Inflammatory macrophage (primary cell): ENCODE results near the gene DLL1.
A peak's percentile ranks its signal among the peaks of the same experiment; 100 is the strongest.
"Not testable (repeated sequence)": the region's sequence is repeated elsewhere in the genome, so short reads cannot be mapped to it uniquely, and the experiment has no call there.

Experiments
- DNase-seq, 2 donors: peaks; one replicate each; pipeline ENCODE4 v3.0.0-alpha.2; 2020 to 2022

DLL1 gene

DNA sequence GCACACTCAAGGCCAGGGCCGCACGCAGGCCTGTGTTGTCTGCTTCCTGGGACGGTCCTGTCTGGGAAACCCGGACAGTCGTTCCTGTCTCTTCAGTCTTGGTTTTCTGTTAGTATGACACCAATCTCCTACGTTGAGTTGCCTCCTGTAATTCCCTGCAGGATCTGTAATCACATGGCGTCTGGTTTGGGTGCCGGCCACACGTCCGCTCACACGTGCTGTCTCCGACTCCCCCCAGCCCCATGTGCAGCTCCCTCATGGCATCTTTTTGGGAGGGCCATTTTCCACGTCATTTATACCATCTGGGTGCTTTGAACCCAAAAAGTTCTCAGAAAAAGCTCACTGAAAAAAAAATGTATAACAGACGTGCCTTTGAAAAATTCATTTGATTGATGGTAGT is 23.2 kb downstream of the DLL1 start:
- no peak for DNase-seq

GRCh38 chr6:170266061-170266825 is 24.6 kb downstream of the DLL1 start:
- DNase-seq: peak; percentile 65 to 72

- no peak for DNase-seq
Observed at GRCh38 chr6:170265655-170266054, 25.2 kb downstream of the DLL1 start.

DNA sequence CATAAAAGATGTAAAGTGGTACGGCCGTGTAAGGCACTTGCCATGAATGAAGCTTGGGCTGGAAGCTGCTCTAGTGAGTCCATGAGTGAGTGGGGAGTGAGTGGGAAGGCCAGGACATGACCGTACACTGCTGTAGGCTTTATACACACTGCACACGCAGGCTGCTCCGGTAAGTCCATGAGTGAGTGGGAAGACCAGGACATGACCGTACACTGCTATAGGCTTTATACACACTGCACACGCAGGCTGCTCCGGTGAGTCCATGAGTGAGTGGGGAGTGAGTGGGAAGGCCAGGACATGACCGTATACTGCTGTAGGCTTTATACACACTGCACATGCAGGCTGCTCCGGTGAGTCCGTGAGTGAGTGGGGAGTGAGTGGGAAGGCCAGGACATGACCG is 26.2 kb downstream of the DLL1 start:
- DNase-seq: not testable (repeated sequence)

- no peak for DNase-seq
Observed at GRCh38 chr6:170264086-170264485, 26.8 kb downstream of the DLL1 start.

- DNase-seq: no peak
Observed at GRCh38 chr6:170263410-170263809, 27.5 kb downstream of the DLL1 start.

GRCh38 chr6:170262489-170263088 is 28.3 kb downstream of the DLL1 start:
- DNase-seq: no peak

GRCh38 chr6:170261643-170262488 is 29.0 kb downstream of the DLL1 start:
- DNase-seq: no peak

DNA sequence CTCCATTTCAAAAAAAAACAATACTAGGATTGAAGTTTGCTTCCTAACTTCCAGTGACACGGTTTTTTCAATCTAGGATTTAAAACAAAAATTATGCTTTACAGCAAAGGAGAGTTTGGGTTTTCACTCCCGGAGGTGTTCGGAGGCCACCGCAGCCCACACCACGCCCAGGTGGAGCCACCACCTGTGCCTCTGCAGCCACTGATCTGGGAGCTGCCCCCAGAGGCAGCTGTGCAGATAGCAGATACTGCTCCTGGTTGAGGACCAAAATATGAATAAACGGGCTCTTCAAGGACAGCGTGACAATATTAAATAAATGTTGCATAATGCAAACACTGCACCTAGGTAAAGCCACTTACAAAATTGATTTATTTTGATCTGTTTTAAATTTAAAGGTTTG is 30.2 kb downstream of the DLL1 start:
- no peak for DNase-seq

DNA sequence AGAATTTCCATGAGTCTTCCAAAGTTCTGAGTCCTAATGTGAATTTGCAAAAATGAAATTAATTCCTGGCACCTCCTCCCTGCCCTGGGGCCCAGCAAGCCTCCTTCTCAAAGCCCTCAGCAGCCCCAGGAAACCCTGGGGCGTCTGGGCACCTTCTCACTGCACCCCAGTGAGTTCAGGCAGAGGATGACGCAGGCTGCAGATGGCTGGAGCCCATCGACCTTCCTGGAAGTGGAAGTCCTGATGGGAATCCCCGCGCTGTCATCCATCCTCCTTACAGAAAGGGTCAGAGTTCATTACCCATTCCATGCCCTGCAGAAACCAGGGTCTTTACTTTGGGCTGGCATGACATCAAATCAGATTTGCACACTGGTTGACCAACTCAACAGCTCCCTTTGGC is 31.6 kb downstream of the DLL1 start:
- no peak for DNase-seq

DNA sequence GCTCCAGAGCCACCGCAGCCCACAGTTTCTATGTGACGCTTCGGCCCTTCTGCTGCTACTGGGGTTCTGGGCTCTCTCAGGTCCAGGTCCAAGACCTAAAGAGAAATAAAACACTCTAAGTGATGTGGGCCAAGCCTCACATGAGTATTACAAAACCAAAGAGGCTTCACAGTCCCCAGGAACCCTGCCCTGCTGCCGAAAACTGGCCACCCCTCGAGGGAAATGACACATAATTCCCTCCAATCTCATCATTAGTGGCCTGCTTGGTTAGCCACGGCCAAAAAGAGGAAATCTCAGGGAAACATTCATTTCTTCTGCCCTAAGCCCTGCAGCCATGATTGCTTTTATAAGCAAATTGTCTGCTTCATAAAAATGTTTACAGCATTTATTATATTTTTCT is 32.5 kb downstream of the DLL1 start:
- no peak for DNase-seq

- DNase-seq: no peak
Observed at GRCh38 chr6:170257376-170257775, 33.5 kb downstream of the DLL1 start.

DNA sequence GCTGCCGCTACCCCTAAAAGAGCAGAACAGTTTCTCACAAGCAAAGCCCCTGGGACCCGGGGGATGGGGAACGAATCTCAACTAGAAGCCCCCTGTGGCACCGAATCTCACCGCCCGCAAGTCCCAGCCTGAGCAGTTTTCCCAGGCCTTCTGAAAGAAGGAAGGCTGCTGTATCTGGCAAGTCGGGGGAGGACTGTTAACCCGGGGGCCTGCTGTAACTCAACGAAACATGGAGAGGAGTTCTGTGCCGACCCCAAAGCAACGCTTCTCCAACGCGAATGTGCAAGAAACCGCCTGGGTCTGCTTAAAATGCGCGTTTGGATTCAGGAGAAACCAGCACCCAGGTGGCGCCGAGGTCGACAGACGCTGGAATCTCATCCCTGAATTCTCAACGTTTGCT is 34.2 kb downstream of the DLL1 start:
- no peak for DNase-seq

GRCh38 chr6:170255426-170256125 is 35.3 kb downstream of the DLL1 start:
- DNase-seq: no peak

DNA sequence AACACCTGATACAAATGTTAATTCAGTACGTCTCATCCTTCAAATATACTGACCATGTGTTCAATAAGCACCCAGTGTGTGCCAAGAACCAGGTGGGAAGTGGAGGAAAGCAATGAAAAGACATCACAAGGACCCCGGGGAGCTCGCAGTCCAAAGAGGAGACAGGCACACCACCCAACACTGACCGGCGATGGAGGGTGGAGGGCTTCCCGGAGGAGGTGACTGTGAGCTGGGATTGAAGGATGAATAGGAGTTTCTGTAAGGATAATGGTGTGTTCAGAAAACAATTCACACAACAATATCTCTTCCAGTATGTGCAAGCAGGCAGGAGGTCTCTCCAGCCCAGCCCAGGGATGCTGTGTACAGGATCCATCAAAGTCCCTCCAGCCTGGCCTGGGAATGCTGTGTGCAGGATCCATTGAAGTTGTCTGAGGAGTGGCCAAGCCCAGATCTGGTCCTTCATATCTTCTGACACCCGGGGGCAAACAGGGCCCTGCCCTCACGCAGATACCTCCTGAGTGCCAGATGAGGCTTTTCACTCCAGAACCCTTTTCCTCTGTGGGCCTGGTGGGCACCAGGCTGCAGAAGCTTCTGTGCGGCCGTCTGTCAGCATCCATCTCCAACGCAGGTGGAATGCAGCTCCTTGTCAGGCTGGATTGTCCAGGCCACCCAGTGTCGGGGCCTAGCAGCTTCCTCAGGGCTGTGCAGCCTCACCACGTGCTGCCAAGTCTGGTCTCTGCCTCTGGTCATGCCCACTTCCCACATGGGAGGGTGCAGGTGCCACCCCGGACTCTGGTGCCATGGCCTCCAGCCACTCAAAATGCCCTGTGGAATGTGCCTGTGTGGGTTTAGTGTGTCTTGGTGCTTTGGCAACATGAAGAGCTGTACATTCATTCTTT is 36.3 kb downstream of the DLL1 start:
- DNase-seq: no peak

- DNase-seq: no peak
Observed at GRCh38 chr6:170253910-170254269, 37.0 kb downstream of the DLL1 start.

DNA sequence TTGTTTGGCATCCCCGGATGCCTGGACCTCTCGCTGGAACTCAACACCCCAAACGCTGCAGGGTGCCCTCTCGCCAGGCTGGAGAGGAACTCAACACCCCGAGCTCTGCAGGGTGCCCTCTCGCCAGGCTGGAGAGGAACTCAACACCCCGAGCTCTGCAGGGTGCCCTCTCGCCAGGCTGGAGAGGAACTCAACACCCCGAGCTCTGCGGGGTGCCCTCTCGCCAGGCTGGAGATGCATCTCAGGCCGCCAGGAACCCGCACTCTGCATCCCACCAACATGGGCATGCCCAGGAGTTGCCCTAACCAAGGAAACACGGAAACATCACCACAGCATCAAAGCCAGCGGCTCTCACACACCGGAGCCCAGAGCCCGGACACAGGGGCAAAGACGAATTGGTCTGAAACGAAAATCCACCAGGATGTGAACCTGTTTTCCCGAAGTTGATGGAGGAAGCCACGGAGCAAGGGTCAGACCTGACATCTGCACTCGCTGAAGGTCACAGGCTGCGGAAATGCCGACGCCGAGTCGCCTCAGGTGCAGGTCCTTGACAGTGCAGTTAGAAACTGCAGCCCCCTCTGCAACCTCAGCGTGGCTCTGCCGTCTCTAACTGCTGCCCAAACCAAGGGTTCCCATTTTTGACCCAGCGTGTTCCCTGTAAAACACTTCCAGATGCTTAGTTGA is 37.5 kb downstream of the DLL1 start:
- DNase-seq: no peak

- DNase-seq: no peak
Observed at GRCh38 chr6:170251776-170252571, 38.9 kb downstream of the DLL1 start.

DNA sequence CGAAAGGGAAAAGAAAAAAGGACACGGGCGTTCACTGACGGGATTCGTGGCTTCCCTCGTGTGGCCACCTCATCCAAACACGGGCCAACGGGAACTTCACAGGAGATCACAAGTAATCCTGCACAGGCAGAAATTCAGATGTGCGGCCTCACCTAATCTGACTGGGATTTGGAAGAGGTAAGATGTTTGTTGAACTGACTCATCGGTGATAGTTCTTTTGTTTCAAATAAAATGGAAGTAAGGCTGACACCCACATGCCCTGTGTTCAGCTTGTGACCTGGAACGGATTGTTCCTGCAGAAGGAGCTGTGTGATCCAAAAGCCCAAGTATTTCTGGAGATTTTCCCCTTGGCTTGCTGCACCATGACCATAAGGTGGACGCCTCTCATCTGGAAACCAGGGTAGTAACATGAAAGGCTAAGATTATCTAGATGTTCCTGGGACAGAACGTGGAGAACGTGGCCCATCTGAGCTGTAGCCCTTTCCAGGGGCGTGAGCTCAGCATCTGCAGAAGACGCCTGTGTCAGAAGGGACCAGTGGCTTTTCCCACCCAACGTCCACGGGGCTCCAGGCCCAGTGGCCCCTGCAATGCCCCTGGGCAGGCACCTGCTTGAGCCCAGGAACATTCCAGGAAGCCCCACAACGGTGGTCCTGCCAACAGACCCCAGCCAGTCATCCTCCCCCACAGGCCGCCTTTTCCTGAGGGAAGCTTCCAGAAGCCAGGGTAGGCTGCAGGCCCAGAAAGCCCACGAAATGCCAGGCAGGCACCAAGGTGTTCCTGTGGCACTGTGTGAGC is 39.7 kb downstream of the DLL1 start:
- no peak for DNase-seq

DNA sequence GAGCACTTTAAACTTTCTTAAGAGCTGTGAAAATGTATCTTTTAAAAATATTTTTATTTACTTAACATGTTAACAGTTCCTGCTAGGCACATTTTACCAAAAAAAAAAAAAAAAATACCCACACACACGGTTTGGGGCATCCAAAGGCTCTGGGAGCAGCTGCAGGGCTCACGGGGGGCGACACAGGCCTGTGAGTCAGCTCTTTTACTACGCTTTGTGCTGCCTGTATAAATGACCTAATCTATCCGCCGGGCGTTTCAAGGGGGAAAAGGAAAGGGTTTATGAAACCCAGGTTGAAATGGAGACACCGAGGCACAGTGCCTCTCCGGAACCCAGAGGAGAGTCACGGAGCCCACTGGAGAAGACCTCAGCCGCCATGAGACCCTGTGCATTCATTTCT is 40.4 kb downstream of the DLL1 start:
- no peak for DNase-seq
